Measurements from ENCODE around the gene SETX. TPM values are rescaled to one million over a fixed set of nuclear protein-coding genes. Genes with fewer than 3 reads are reported as not detected.
A peak's percentile ranks its signal among the peaks of the same experiment; 100 is the strongest.

The SETX gene
- total and polyA plus RNA-seq, 12 donors, result 16.9 to 35.1 (median 27.4) TPM

DNA sequence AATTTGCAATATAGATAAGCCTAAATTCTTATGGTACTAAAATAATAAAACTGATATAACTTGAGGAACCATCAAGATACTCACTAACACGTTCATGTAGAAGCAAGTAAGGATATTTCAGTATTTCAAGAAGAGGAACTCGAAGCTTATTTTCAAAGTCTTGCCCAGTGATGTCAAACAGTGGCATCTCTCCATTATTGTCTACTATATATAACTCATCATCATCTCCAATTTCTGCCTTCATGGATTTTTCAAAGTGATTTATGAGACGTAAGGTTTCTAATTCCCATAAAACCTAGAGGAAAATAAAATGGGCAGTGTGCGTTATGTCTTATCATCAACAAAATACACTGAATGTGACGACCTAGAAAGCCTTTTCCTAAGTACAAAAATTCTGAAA lies 8.6 kb downstream of the SETX start:
- H3K4me3 ChIP-seq, result no peak overlapping the region
- ATAC-seq (no peak), DNase-seq (no peak)
- peaks cover 7 to 100% (median 66%) of the 10 kb centered on the region in 9 donors for H3K36me3 ChIP-seq
- H3K4me1 ChIP-seq, result peaks cover 0 to 19% (median 10%) of the 10 kb centered on the region in 9 donors
- H3K9me3 ChIP-seq, result no peaks in the 10 kb centered on the region
- WGBS, 2 donors, result 86 to 89% methylated on average over 5 of the region's 5 CpGs
- intact Hi-C loops (cut with DNase I), result loop anchor here in 1 of 10 donors (10.0 kb wide), 1 partner anchor 51 kb away; no protein-coding TSS in a partner anchor
- H3K27me3 ChIP-seq, result no peaks in the 10 kb centered on the region
- no peak overlapping the region for H3K27ac ChIP-seq
- TF ChIP-seq CTCF (IDR thresholded peaks at IDR 0.05), result no peak

DNA sequence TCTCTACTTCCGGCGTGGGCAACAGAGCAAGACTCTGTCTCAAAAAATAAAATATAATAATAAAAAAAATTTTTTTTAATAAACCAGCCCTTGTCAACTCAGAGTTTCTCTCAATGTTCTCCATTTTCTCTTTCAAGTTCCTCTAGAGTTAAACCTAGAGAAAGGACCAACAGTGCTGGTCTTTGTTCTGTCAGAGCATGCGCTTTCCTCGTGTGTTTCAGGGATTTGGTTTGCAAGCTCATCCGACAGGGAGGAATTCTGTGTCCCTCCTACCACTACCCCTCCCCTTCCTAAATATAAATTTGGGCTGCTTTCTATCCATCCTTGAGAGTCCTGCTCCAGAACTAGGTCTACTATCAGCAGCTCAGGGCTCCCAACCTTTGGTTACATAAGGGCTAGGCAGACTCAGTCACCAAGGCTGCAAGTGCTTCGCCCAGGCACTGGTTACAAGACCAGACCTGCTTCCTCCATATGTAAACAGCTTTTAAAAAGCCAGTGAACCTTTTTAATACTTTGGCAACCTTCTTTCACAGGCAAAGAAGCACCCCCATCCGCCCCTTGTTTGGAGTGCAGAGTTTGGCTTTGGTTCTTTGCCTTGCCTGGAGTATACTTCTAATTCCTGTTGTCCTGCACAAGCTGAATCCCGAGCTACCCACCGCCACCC lies 13.5 kb downstream of the SETX start:
- DNase-seq (no peak), ATAC-seq (peak in 1 of 8 donors; percentile 23)
- no peak for TF ChIP-seq CTCF (IDR thresholded peaks at IDR 0.05)
- no peaks in the 10 kb centered on the region for H3K9me3 ChIP-seq
- H3K27ac ChIP-seq, result no peak overlapping the region
- no peak overlapping the region for H3K4me3 ChIP-seq
- WGBS, 2 donors, result 90 to 91% methylated on average over 9 of the region's 9 CpGs
- H3K36me3 ChIP-seq, result peaks cover 7 to 100% (median 80%) of the 10 kb centered on the region in 9 donors
- H3K27me3 ChIP-seq, result no peaks in the 10 kb centered on the region
- H3K4me1 ChIP-seq, result peaks cover 0 to 3% (median 0%) of the 10 kb centered on the region in 9 donors
- intact Hi-C loops (cut with DNase I), result loop anchor here in 1 of 10 donors (10.0 kb wide), 1 partner anchor 47 kb away; no protein-coding TSS in a partner anchor

DNA sequence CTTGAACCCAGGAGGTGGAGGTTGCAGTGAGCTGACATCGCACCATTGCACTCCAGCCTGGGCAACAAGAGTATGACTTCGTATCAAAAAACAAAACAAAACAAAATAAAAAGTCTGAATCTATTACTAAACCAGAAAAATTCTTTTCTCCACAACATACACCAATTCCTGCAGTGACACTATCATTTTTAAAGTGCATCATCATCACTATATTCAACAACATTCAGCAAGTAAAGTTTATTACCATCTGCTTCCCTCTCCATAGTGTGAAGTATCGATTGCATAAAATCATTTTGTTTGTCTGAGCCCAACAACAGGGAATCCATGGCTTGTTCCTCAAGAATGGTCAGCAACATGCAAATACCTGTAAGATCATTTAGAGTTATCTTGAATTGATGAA lies 20.4 kb downstream of the SETX start:
- H3K27me3 ChIP-seq, result no peaks in the 10 kb centered on the region
- 97 to 98% methylated on average over 3 of the region's 3 CpGs for WGBS, 2 donors
- ATAC-seq, result no peak
- H3K27ac ChIP-seq, result no peak overlapping the region
- no peak overlapping the region for H3K4me3 ChIP-seq
- no peak for TF ChIP-seq CTCF (IDR thresholded peaks at IDR 0.05)
- peaks cover 0 to 100% (median 68%) of the 10 kb centered on the region in 9 donors for H3K36me3 ChIP-seq
- no peaks in the 10 kb centered on the region for H3K9me3 ChIP-seq
- DNase-seq, result no peak
- intact Hi-C loops (cut with DNase I), result no loop called here
- peaks cover 0 to 8% (median 0%) of the 10 kb centered on the region in 9 donors for H3K4me1 ChIP-seq

DNA sequence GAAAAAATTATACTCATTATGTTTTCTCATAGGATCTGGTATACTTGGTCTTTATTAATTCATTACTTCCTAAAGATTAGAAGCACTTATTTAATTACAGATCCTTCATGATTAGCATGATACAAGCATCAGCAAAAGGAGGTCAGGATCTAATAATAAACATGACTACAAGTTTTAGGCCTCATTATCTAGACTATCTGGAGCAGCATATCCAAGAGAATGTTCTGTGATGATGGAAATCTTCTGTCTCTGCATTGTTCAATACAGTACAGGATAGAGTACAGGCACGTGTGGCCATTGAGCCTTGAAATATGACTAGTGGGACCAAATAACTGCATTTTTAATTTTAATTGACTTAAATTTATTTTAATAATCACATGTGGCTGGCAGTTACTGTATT lies 21.2 kb downstream of the SETX start:
- Histone ChIP-seq H3K4me3 (no peak overlapping the region), H3K4me1 (peaks cover 0 to 8% (median 0%) of the 10 kb centered on the region in 9 donors), H3K27ac (no peak overlapping the region), H3K9me3 (no peaks in the 10 kb centered on the region), H3K27me3 (no peaks in the 10 kb centered on the region), H3K36me3 (peaks cover 0 to 100% (median 73%) of the 10 kb centered on the region in 9 donors)
- peak in 1 of 8 donors; percentile 66 for ATAC-seq
- TF ChIP-seq CTCF (IDR thresholded peaks at IDR 0.05), result no peak
- DNase-seq, result no peak
- intact Hi-C loops (cut with DNase I), result no loop called here
- WGBS, 2 donors, result 59 to 60% methylated on average over 1 of the region's 1 CpG
